Endothelial cell of umbilical vein (primary cell): ENCODE results near the gene MID1. TPM values are rescaled to one million over a fixed set of nuclear protein-coding genes. Genes with fewer than 3 reads are reported as not detected.

Experiments
- BruUV-seq: library from RNA; stranded (reverse); fragments of 400-500 nt; replicated peaks from 2 replicates; lab custom pipeline; 2021; lab: Mats Ljungman, UMichigan
- CTCF ChIA-PET: fragments of 300-600, 350-600 bp; sonication (Branson Sonifier 250); formaldehyde crosslinking; loops from one replicate; lab custom pipeline; 2021; ENCODE audit warnings: antibody characterized with exemption, inconsistent platforms; lab: Charles Lee
- POLR2A ChIA-PET: fragments of 300-600, 350-600 bp; sonication (Branson Sonifier 250); formaldehyde crosslinking; loops from one replicate; lab custom pipeline; 2021; ENCODE audit warnings: antibody characterized with exemption, inconsistent platforms; lab: Charles Lee
- DNase-seq: peaks from one replicate; pipeline ENCODE4 v3.0.0-alpha.2; 2011; ENCODE audit warnings: low read depth, low spot score
- FAIRE-seq: peaks from 2 replicates; lab custom pipeline; 2011; peaks lifted over from hg19 to GRCh38; lab: Jason Lieb, UNC
- H2AFZ ChIP-seq: 2 replicates; pipeline ENCODE4 v1.6.0; 2012; ENCODE audit warnings: low read depth, low read length, control low read depth, inconsistent platforms
- H3K27ac ChIP-seq: 2 replicates; pipeline ENCODE4 v1.5.1; 2011; ENCODE audit warnings: low read depth, mild to moderate bottlenecking, control low read depth, low read length, moderate library complexity; ENCODE audit not compliant: insufficient read depth
- H3K27me3 ChIP-seq, 2 experiments: 2 replicates each; pipeline versions ENCODE4 v1.6.0 to v1.6.1; 2011; ENCODE audit warnings: low read length in 2 of 2, mixed read lengths in 1 of 2; ENCODE audit not compliant: control insufficient read depth in 2 of 2, insufficient read depth in 2 of 2
- H3K36me3 ChIP-seq, 2 experiments: 2 replicates in 1 of 2; 3 replicates in 1 of 2; pipeline ENCODE4 v1.5.1; 2011; ENCODE audit warnings: low read length in 2 of 2, mild to moderate bottlenecking in 1 of 2, moderate library complexity in 1 of 2; ENCODE audit not compliant: control insufficient read depth in 2 of 2, insufficient read depth in 2 of 2; ENCODE audit errors: extremely low read depth in 1 of 2
- H3K4me1 ChIP-seq: 3 replicates; pipeline ENCODE4 v1.5.1; 2011; ENCODE audit warnings: mild to moderate bottlenecking, low read length; ENCODE audit not compliant: control insufficient read depth, insufficient read depth; ENCODE audit errors: extremely low read depth
- H3K4me2 ChIP-seq: 2 replicates; pipeline ENCODE4 v1.6.1; 2011; ENCODE audit warnings: low read length, control low read depth, mixed read lengths; ENCODE audit not compliant: insufficient read depth
- H3K4me3 ChIP-seq, 3 experiments: fragments of 200-600 bp in 1 of 3; sonication (generic), shearing (Covaris generic) in 1 of 3; replicated peaks in 1 of 3; 2 replicates each; pipeline ENCODE4 v1.5.1; 2011 to 2016; ENCODE audit warnings: control low read depth in 3 of 3, low read length in 3 of 3, mild to moderate bottlenecking in 2 of 3, inconsistent platforms in 1 of 3, low read depth in 1 of 3, moderate library complexity in 1 of 3; ENCODE audit not compliant: insufficient read depth in 1 of 3
- H3K79me2 ChIP-seq: 2 replicates; pipeline ENCODE4 v1.6.0; 2012; ENCODE audit warnings: low read length, inconsistent platforms; ENCODE audit not compliant: control insufficient read depth, insufficient read depth
- H3K9ac ChIP-seq: replicated peaks from 2 replicates; pipeline ENCODE3; 2011; ENCODE audit warnings: low read length, control low read depth; ENCODE audit not compliant: insufficient read depth; ENCODE audit errors: extremely low read depth
- H3K9me1 ChIP-seq: replicated peaks from 3 replicates; pipeline ENCODE4 v1.6.0; 2011; ENCODE audit warnings: mild to moderate bottlenecking, low read length; ENCODE audit not compliant: control insufficient read depth, insufficient read depth; ENCODE audit errors: extremely low read depth
- H3K9me3 ChIP-seq: replicated peaks from 2 replicates; pipeline ENCODE4 v1.5.1; 2012; ENCODE audit warnings: low read length, inconsistent platforms; ENCODE audit not compliant: control insufficient read depth, insufficient read depth
- H4K20me1 ChIP-seq: replicated peaks from 2 replicates; pipeline ENCODE3; 2011; ENCODE audit warnings: mild to moderate bottlenecking, low read length; ENCODE audit not compliant: control insufficient read depth, insufficient read depth; ENCODE audit errors: extremely low read depth
- EZH2 ChIP-seq: IDR thresholded peaks from 2 replicates; pipeline ENCODE4 v1.6.1; 2012; ENCODE audit warnings: borderline replicate concordance, low read depth, mild to moderate bottlenecking, moderate library complexity, low read length, inconsistent platforms; ENCODE audit not compliant: severe bottlenecking
- FOS ChIP-seq: IDR thresholded peaks from 2 replicates; pipeline ENCODE4 v1.6.1; 2011; ENCODE audit warnings: mild to moderate bottlenecking, low read length, moderate library complexity, borderline replicate concordance; ENCODE audit not compliant: insufficient read depth
- GATA2 ChIP-seq: IDR thresholded peaks from 2 replicates; pipeline ENCODE4 v1.7.0; 2011; ENCODE audit warnings: low read depth, mild to moderate bottlenecking, moderate library complexity, mixed read lengths, low read length; ENCODE audit not compliant: insufficient read length, insufficient read depth
- JUN ChIP-seq: IDR thresholded peaks from 2 replicates; pipeline ENCODE4 v1.6.1; 2011; ENCODE audit warnings: borderline replicate concordance, low read depth; ENCODE audit not compliant: insufficient read length, insufficient read depth
- MYC ChIP-seq: IDR thresholded peaks from one replicate; pipeline ENCODE4 v1.6.1; 2011; ENCODE audit warnings: mild to moderate bottlenecking, low read depth, low read length
- POLR2A ChIP-seq: IDR thresholded peaks from 2 replicates; pipeline ENCODE4 v1.6.1; 2012; ENCODE audit warnings: low read depth, mild to moderate bottlenecking, control low read depth, low read length
- POLR2AphosphoS5 ChIP-seq: IDR thresholded peaks from 2 replicates; pipeline ENCODE4 v1.6.1; 2012; ENCODE audit warnings: low read depth, mild to moderate bottlenecking, control low read depth, low read length, moderate library complexity; ENCODE audit not compliant: insufficient read depth
- dilution Hi-C: fragments of 300-500 bp; cut with MboI; formaldehyde crosslinking; loops from one replicate; pipeline ENCODE4 v1.15.0; 2019; ENCODE audit warnings: low sequenced_read_pairs; ENCODE audit not compliant: extremely low pct_ligation_motif_present
- intact Hi-C: fragments of 100-400 bp; cut with micrococcal nuclease; formaldehyde crosslinking; loops from one replicate; pipeline ENCODE4 v1.10.0; 2022
- polyA plus RNA-seq, 4 experiments: library from polyadenylated mRNA; depleted of rRNA in 3 of 4; stranded (reverse) in 3 of 4; unstranded in 1 of 4; fragments of >200 nt; gene quantifications; 2 replicates each; pipeline versions ENCODE4 v1.2.1 to v1.2.3, GENCODE V29; 2011 to 2012; ENCODE audit warnings: missing spikeins in 1 of 4
- total RNA-seq: library from RNA; stranded (reverse); gene quantifications from 2 replicates; pipeline ENCODE4 v1.2.3, GENCODE V29; 2021
- TF ChIP-seq, protein P1 (sequence below), 2 donors: IDR thresholded peaks; 1 replicate in 1 of 2; 2 replicates in 1 of 2; pipeline ENCODE4 v1.5.1; 2011; ENCODE audit warnings: low read length in 2 of 2, mild to moderate bottlenecking in 2 of 2, moderate library complexity in 2 of 2, control low read depth in 1 of 2, inconsistent platforms in 1 of 2, low read depth in 1 of 2; ENCODE audit not compliant: insufficient read depth in 1 of 2; ENCODE audit errors: extremely low read depth in 1 of 2
- TF ChIP-seq, protein P2 (sequence below): IDR thresholded peaks from 2 replicates; pipeline ENCODE4 v1.6.1; 2011; ENCODE audit not compliant: insufficient read depth, insufficient read length

MID1 gene
- total and polyA plus RNA-seq, 2 donors (not counting 3 experiments of a cell fraction or from before 2014, with no cell fraction given), result 21.3 to 29.8 TPM

GRCh38 chrX:10538831-10539230, 81.6 kb downstream of the MID1 start:
- Histone ChIP-seq H3K36me3 (no peaks in the 10 kb centered on the region), H3K4me1 (peaks cover 4% of the 10 kb centered on the region), H4K20me1 (no peaks in the 10 kb centered on the region), H3K27ac (no peak overlapping the region), H3K9ac (no peak overlapping the region), H3K79me2 (no peaks in the 10 kb centered on the region), H3K9me3 (no peaks in the 10 kb centered on the region), H3K9me1 (no peaks in the 10 kb centered on the region), H3K4me2 (no peak overlapping the region), H3K27me3 (no peaks in the 10 kb centered on the region), H2AFZ (no peak overlapping the region), H3K4me3 (no peak overlapping the region)
- TF ChIP-seq, protein P1, sequence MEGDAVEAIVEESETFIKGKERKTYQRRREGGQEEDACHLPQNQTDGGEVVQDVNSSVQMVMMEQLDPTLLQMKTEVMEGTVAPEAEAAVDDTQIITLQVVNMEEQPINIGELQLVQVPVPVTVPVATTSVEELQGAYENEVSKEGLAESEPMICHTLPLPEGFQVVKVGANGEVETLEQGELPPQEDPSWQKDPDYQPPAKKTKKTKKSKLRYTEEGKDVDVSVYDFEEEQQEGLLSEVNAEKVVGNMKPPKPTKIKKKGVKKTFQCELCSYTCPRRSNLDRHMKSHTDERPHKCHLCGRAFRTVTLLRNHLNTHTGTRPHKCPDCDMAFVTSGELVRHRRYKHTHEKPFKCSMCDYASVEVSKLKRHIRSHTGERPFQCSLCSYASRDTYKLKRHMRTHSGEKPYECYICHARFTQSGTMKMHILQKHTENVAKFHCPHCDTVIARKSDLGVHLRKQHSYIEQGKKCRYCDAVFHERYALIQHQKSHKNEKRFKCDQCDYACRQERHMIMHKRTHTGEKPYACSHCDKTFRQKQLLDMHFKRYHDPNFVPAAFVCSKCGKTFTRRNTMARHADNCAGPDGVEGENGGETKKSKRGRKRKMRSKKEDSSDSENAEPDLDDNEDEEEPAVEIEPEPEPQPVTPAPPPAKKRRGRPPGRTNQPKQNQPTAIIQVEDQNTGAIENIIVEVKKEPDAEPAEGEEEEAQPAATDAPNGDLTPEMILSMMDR (IDR thresholded peaks at IDR 0.05; ENCODE audit: extremely low read depth in 1 of 2, insufficient read depth in 1 of 2, low read depth in 1 of 2, low read length in 2 of 2), result no peak
- TF ChIP-seq JUN (no peak), MYC (no peak), POLR2A (no peak), EZH2 (no peak), POLR2AphosphoS5 (no peak), GATA2 (no peak), FOS (no peak)
- TF ChIP-seq, protein P2, sequence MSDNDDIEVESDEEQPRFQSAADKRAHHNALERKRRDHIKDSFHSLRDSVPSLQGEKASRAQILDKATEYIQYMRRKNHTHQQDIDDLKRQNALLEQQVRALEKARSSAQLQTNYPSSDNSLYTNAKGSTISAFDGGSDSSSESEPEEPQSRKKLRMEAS, result no peak
- FAIRE-seq, result no peak
- DNase-seq, result peak; percentile 9
- POLR2A ChIA-PET, result interaction anchor here (0.6 kb wide), 1 partner anchor 15 kb away, joined by 4 read pairs; no protein-coding TSS in a partner anchor
- intact Hi-C loops, result no loop called here
- CTCF ChIA-PET, result no interaction called here
- dilution Hi-C loops, result no loop called here
- no TSS peak for BruUV-seq
